HG03520 (cell line): ENCODE data around the gene SELENOO.

Experiments
- ATAC-seq: cut with Tn5 transposase; IDR thresholded peaks from one replicate; pipeline ENCODE4 v1.9.1; 2021; ENCODE audit warnings: mild to moderate bottlenecking, moderate library complexity; ENCODE audit not compliant: unreplicated experiment

The SELENOO gene

DNA sequence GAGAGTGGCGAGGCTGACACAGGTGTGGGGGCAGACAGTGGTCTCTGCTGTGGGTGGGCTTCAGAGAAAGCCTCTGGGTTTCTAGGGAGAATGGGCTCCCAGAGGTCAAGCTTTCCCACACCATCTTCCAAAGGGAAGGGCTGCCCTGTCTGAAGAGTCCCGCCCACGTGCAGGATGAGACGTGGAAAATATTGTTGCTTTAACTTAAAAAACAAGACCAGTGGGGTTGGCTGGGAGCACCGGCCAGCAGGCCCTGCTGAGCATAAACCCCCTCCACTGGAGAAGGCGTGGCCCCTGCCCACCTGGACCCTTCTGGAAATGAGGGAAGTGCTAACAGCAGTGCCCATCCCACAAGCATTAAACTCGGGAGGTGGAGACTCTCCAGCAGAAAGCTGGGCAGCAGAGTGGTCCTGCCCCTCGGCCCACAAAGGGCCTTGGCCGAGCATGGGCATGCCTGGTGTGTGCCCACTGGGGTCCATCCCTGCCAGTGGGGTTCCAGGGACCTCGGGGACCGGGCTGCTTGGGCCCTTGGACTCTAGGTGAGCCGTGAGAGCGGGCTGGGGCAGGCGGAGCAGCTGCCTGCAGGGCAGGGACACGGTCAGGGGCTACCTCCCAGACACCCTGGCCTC is 15.4 kb downstream of the SELENOO start:
- no peak for ATAC-seq

GRCh38 chr22:50216684-50217520 is 16.1 kb downstream of the SELENOO start:
- no peak for ATAC-seq

- no peak for ATAC-seq
Observed at GRCh38 chr22:50217543-50218152, 16.8 kb downstream of the SELENOO start.

DNA sequence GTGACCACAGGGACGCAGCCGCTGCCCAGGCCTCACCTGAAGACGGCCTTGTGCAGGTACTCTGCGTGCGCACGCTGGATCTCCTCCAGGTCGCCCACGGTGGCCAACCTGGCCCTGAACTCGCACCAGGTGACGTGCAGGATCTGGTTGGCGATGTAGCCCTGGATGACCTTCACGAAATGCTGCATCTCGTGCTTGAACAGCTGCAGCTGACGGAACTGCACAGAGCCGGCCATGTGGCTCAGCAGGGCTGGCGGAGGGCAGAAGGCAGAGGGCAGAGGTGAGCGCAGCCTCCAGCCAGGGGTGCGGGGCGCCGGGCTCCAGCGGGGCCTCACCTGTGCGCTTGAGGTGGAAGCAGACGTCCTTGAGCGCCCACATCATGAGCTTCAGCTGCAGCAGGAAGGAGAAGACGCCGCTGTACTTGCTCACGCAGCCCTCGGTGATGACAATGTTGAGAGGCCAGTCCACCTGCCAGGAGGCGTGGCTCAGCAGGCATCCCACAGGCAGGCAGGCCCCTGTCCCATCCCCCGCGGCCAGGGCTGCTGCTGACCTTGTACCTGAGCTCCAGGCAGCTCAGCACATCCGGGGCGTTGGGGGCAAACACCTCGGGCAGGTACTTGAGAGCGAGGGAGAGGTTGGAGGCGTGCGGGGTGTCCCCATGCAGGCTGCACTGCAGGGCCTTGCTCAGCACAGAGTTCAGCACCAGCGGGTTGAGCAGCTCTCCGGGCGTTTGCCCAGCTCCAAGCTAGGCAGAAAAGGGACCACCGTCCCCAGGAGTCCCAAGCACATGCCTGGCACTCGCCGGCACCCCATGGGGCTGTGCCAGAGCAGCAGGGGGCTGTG is 17.6 kb downstream of the SELENOO start:
- ATAC-seq = no peak

- ATAC-seq = no peak
Observed at GRCh38 chr22:50218996-50219727, 18.4 kb downstream of the SELENOO start.

GRCh38 chr22:50219800-50220602 is 19.2 kb downstream of the SELENOO start:
- no peak for ATAC-seq

DNA sequence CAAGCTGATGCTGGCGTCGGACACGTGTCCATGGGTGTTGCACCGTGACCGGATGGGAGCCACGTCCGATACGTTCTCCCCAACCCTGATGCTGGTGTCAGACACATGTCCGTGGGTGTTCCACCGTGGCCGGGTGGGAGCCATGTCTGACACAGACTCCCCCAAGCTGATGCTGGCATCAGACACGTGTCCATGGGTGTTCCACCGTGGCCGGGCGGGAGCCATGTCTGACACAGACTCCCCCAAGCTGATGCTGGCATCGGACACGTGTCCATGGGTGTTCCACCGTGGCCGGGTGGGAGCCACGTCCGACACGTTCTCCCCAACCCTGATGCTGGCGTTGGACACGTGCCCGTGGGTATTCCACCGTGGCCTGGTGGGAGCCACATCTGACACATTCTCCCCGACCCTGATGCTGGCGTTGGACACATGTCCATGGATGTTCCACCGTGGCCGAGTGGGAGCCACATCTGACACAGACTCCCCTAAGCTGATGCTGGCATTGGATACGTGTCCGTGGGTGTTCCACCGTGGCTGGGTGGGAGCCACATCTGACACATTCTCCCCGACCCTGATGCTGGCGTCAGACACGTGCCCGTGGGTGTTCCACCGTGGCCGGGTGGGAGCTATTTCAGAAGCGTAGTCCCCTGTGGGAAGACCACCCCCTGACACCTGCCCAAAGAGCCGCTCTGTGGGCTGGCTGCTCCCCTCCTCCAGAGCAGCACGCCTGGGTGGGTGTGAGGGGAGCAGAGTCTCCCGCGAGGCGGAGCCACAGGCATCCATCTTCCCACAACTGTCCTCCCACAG is 20.0 kb downstream of the SELENOO start:
- ATAC-seq = no peak

- no peak for ATAC-seq
Observed at GRCh38 chr22:50221410-50222300, 20.8 kb downstream of the SELENOO start.

GRCh38 chr22:50222508-50222907 is 21.7 kb downstream of the SELENOO start:
- ATAC-seq = no peak

GRCh38 chr22:50224071-50224470 is 23.3 kb downstream of the SELENOO start:
- ATAC-seq = no peak

DNA sequence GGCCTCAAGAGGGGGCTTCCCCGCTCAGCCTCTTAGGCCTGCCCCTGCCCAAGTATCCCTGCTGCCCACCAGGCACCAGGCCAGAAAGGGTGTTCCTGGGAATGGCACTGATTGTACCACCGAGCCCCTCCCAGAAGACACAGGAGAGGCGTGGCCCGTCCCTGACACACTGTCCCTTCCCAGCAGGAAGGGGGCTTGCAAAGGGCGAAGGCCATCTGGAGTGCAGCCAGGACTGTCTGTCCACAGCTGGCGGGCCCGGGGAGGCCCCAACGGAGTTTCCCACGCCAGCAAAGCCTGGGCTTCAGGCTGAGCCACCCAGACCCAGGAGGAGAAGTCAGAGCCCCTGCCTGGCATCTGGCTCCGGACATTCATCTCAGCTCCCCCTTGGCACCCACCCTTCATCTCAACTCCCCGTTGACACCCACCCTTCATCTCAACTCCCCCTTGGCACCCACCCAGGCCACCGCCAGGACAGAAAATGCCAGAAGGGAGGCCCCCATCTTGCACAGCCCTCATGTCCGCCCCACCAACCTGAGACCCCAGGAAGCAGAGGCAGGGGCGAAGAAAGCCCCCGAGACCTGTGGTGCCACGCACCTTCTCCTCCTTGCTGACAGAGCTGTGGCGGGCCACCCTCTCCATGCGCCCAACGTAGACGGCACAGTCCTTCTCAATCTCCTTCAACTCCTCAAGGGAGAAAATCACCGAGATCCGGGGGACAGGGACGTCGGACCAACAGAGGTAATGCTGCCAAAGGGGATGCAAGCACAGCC is 24.6 kb downstream of the SELENOO start:
- no peak for ATAC-seq

DNA sequence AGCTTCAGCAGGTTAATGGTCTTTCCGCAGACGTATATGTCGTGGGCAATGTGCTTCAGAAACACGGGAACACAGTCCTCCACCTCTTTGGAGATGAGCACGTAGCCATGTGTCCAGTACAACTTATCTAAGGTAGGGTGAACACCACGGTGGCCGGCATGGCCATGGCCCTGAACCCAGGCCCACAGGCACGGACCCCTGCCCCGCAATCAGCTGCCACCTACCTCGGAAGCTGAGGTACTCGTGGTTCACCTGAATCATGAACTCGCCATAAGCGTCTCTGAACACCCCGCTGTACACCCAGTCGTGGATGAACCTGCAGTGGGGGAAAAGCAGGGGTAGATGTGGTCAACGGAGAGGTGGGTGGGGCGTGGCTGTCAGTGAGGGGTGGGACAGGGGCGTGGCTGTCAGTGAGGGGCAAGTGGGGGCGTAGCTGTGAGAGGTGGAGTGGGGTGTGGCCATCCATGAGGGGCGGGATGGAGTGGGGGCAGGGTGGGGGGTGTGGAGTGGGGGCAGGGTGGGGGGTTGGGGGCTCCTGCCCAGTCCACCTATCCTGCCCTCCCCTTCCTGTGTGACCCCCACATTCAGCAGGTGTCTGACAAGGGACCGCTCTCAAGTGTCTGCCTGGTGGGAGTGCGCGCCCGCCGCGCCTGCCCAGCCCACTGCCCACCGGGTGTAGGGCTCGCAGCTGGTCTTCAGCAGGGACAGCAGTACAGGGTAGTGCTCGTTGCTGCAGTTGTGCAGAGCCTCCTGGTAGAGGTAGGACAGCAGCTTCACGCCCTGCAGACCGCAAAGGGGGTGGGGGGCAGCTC is 25.5 kb downstream of the SELENOO start:
- ATAC-seq = no peak

- no peak for ATAC-seq
Observed at GRCh38 chr22:50226875-50227165, 26.0 kb downstream of the SELENOO start.

GRCh38 chr22:50227579-50228215 is 26.9 kb downstream of the SELENOO start:
- no peak for ATAC-seq

- ATAC-seq = no peak
Observed at GRCh38 chr22:50228366-50228765, 27.6 kb downstream of the SELENOO start.

GRCh38 chr22:50229370-50229769 is 28.6 kb downstream of the SELENOO start:
- ATAC-seq = no peak
